Fibroblast of lung (primary cell): ENCODE measurements around the gene OR5AN1. TPM values are rescaled to one million over a fixed set of nuclear protein-coding genes. Genes with fewer than 3 reads are reported as not detected.

Source experiments
- DNase-seq, 2 donors: peaks; one replicate each; pipeline versions ENCODE4 v3.0.0 to v3.0.0-alpha.2; 2010; ENCODE audit warnings: low read depth in 2 of 2
- H2AFZ ChIP-seq: 2 replicates; pipeline ENCODE4 v1.5.1; 2012; ENCODE audit warnings: low read length, control low read depth, inconsistent platforms
- H3K27ac ChIP-seq: 2 replicates; pipeline ENCODE4 v1.5.1; 2011; ENCODE audit warnings: low read length, control low read depth; ENCODE audit not compliant: insufficient read depth
- H3K27me3 ChIP-seq: 2 replicates; pipeline ENCODE4 v1.5.1; 2011; ENCODE audit warnings: mild to moderate bottlenecking, low read length; ENCODE audit not compliant: control insufficient read depth, insufficient read depth
- H3K36me3 ChIP-seq: 2 replicates; pipeline ENCODE4 v1.5.1; 2011; ENCODE audit warnings: low read length; ENCODE audit not compliant: control insufficient read depth, insufficient read depth
- H3K4me1 ChIP-seq: 2 replicates; pipeline ENCODE4 v1.5.1; 2011; ENCODE audit warnings: low read length; ENCODE audit not compliant: control insufficient read depth, insufficient read depth; ENCODE audit errors: extremely low read depth
- H3K4me2 ChIP-seq: 2 replicates; pipeline ENCODE4 v1.5.1; 2011; ENCODE audit warnings: low read length, control low read depth; ENCODE audit not compliant: insufficient read depth; ENCODE audit errors: extremely low read depth
- H3K4me3 ChIP-seq, 4 experiments: fragments of 200-600 bp in 1 of 4; sonication (generic) in 1 of 4; replicated peaks in 1 of 4; 2 replicates each; pipeline ENCODE4 v1.5.1; 2011 to 2016; ENCODE audit warnings: low read length in 4 of 4, low read depth in 3 of 4, mild to moderate bottlenecking in 3 of 4, control low read depth in 2 of 4, inconsistent platforms in 1 of 4, mixed read lengths in 1 of 4; ENCODE audit not compliant: insufficient read depth in 1 of 4; ENCODE audit errors: control extremely low read depth in 1 of 4
- H3K79me2 ChIP-seq: 2 replicates; pipeline ENCODE4 v1.5.1; 2012; ENCODE audit warnings: mild to moderate bottlenecking, low read length, inconsistent platforms; ENCODE audit not compliant: control insufficient read depth, insufficient read depth
- H3K9ac ChIP-seq: 2 replicates; pipeline ENCODE4 v1.5.1; 2011; ENCODE audit warnings: mild to moderate bottlenecking, low read length, control low read depth; ENCODE audit not compliant: insufficient read depth
- H3K9me3 ChIP-seq: 2 replicates; pipeline ENCODE4 v1.5.1; 2012; ENCODE audit warnings: low read depth, low read length; ENCODE audit not compliant: control insufficient read depth, insufficient read depth
- H4K20me1 ChIP-seq: 2 replicates; pipeline ENCODE4 v1.5.1; 2011; ENCODE audit warnings: low read length; ENCODE audit not compliant: control insufficient read depth, insufficient read depth; ENCODE audit errors: extremely low read depth
- EZH2 ChIP-seq: IDR thresholded peaks from 2 replicates; pipeline ENCODE4 v1.5.1; 2012; ENCODE audit warnings: low read length, control low read depth, mild to moderate bottlenecking; ENCODE audit errors: missing control alignments
- polyA plus RNA-seq, 2 donors: library from polyadenylated mRNA; depleted of rRNA in 1 of 2; stranded (reverse) in 1 of 2; unstranded in 1 of 2; fragments of >200 nt; gene quantifications; 2 replicates each; pipeline ENCODE4 v1.2.1, GENCODE V29; 2011 to 2012; ENCODE audit warnings: missing spikeins in 1 of 2
- total RNA-seq: library from RNA; depleted of rRNA; stranded (reverse); fragments of >200 nt; gene quantifications from 2 replicates; pipeline ENCODE4 v1.2.1, GENCODE V29; 2014
- TF ChIP-seq, protein P1 (sequence below), 2 donors: IDR thresholded peaks in 1 of 2; conservative IDR thresholded peaks in 1 of 2; 1 replicate in 1 of 2; 2 replicates in 1 of 2; pipeline ENCODE4 v1.5.1; 2011 to 2012; ENCODE audit warnings: low read length in 2 of 2, control low read depth in 1 of 2, inconsistent platforms in 1 of 2, low read depth in 1 of 2, mild to moderate bottlenecking in 1 of 2

Gene OR5AN1
- total and polyA plus RNA-seq, 2 donors (not counting 1 experiment from before 2014, with no cell fraction given): not detected

DNA sequence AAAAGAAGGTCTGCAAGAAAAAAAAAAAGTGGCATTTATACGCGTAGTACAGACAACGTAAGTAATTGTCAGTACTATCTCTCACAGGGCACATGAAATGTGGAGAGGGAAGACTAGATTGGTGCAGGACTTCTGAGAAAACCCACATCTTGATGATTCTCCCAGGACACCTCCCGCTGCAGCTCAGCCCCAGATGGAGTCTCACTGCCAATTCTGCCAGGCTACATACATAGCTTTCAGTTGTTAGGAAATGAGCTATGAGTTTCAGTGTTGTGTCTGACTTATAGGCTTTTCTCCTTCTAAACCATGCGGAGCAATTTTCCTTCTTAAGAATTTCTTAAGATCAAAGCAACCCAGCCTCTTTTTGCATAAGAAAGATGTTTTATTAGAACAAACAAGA lies 57.9 kb downstream of the OR5AN1 start:
- Histone ChIP-seq H3K36me3 (no peaks in the 10 kb centered on the region), H3K4me2 (no peak overlapping the region), H3K9ac (no peak overlapping the region), H3K9me3 (no peaks in the 10 kb centered on the region), H3K4me3 (no peak overlapping the region), H3K27me3 (no peaks in the 10 kb centered on the region), H3K79me2 (no peaks in the 10 kb centered on the region), H3K27ac (no peak overlapping the region), H3K4me1 (no peaks in the 10 kb centered on the region), H4K20me1 (no peaks in the 10 kb centered on the region), H2AFZ (no peak overlapping the region)
- TF ChIP-seq, protein P1, sequence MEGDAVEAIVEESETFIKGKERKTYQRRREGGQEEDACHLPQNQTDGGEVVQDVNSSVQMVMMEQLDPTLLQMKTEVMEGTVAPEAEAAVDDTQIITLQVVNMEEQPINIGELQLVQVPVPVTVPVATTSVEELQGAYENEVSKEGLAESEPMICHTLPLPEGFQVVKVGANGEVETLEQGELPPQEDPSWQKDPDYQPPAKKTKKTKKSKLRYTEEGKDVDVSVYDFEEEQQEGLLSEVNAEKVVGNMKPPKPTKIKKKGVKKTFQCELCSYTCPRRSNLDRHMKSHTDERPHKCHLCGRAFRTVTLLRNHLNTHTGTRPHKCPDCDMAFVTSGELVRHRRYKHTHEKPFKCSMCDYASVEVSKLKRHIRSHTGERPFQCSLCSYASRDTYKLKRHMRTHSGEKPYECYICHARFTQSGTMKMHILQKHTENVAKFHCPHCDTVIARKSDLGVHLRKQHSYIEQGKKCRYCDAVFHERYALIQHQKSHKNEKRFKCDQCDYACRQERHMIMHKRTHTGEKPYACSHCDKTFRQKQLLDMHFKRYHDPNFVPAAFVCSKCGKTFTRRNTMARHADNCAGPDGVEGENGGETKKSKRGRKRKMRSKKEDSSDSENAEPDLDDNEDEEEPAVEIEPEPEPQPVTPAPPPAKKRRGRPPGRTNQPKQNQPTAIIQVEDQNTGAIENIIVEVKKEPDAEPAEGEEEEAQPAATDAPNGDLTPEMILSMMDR (conservative IDR thresholded peaks at IDR 0.05 in 1 of 2, IDR thresholded peaks at IDR 0.05 in 1 of 2; ENCODE audit: low read depth in 1 of 2, low read length in 2 of 2): no peak
- no peak for TF ChIP-seq EZH2
- no peak for DNase-seq

DNA sequence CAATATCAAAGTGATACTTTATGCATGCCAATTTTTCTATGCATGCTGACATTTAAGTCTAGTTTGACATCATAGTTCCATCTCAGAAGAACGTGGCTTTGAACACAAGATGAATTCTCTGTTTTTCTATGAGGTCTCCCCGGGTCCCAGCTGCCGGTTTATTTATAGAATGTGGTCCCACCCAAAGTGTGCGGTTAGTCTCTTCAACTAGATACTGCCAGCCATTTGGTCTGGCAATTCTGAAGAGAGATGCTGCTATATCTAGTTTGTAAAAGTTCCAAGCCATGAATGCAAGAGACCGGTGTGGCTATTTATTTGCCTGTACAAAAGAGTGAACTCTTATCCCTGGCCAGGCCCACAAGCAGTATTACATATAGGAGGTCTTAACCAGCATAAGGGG lies 58.3 kb downstream of the OR5AN1 start:
- H3K9me3 ChIP-seq: no peaks in the 10 kb centered on the region
- H4K20me1 ChIP-seq: no peaks in the 10 kb centered on the region
- H3K27ac ChIP-seq: no peak overlapping the region
- no peaks in the 10 kb centered on the region for H3K4me1 ChIP-seq
- no peaks in the 10 kb centered on the region for H3K36me3 ChIP-seq
- no peak for TF ChIP-seq EZH2
- TF ChIP-seq, protein P1 (conservative IDR thresholded peaks at IDR 0.05 in 1 of 2, IDR thresholded peaks at IDR 0.05 in 1 of 2; ENCODE audit: low read depth in 1 of 2, low read length in 2 of 2): no peak
- no peak overlapping the region for H3K4me2 ChIP-seq
- H3K79me2 ChIP-seq: no peaks in the 10 kb centered on the region
- no peak overlapping the region for H2AFZ ChIP-seq
- no peak for DNase-seq
- no peak overlapping the region for H3K9ac ChIP-seq
- no peak overlapping the region for H3K4me3 ChIP-seq
- H3K27me3 ChIP-seq: no peaks in the 10 kb centered on the region

DNA sequence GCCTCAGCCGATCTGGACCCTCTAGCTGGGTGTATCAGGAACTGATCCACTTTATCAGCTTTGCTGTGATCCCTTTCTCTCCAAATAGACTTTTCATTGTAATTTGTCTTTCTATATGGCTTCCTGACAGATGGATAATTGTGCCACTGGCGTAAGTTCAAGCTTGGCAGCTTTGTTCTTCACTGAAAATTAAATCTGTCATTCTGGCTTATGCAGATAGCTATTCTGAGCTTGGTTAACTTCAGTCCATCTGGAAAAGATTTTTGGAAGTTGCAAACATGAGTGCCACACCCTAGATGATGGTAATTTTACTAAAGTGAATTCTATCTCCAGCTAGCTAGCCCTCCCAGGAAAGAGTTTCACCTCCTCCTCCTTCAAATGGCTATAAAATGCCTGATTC lies 59.5 kb downstream of the OR5AN1 start:
- H3K4me3 ChIP-seq: no peak overlapping the region
- no peak overlapping the region for H3K9ac ChIP-seq
- no peak overlapping the region for H3K27ac ChIP-seq
- H3K9me3 ChIP-seq: no peaks in the 10 kb centered on the region
- H3K27me3 ChIP-seq: no peaks in the 10 kb centered on the region
- H3K4me1 ChIP-seq: no peaks in the 10 kb centered on the region
- no peaks in the 10 kb centered on the region for H4K20me1 ChIP-seq
- TF ChIP-seq, protein P1 (conservative IDR thresholded peaks at IDR 0.05 in 1 of 2, IDR thresholded peaks at IDR 0.05 in 1 of 2; ENCODE audit: low read depth in 1 of 2, low read length in 2 of 2): no peak
- TF ChIP-seq EZH2: no peak
- H2AFZ ChIP-seq: no peak overlapping the region
- no peak for DNase-seq
- no peaks in the 10 kb centered on the region for H3K79me2 ChIP-seq
- no peak overlapping the region for H3K4me2 ChIP-seq
- no peaks in the 10 kb centered on the region for H3K36me3 ChIP-seq

Other genes with a start within 250 kb of the OR5AN1 start
- gene FAM111A, start 216.0 kb upstream of the OR5AN1 start, total RNA-seq: 34.7 and 42.3 TPM in 2 replicates
- gene FAM111A, start 216.0 kb upstream of the OR5AN1 start, polyA plus RNA-seq: 27.1 and 44.2 TPM in 2 replicates
- 3.1 and 4.8 TPM in 2 replicates for gene DTX4, start 186.8 kb upstream of the OR5AN1 start, total RNA-seq
- gene DTX4, start 186.8 kb upstream of the OR5AN1 start, polyA plus RNA-seq: 1.2 and 2.1 TPM in 2 replicates
- gene MPEG1, start 146.0 kb upstream of the OR5AN1 start, total RNA-seq: not detected in 2 replicates
- gene MPEG1, start 146.0 kb upstream of the OR5AN1 start, polyA plus RNA-seq: not detected in 2 replicates
- not detected in 2 replicates for gene OR5A2, start 67.5 kb downstream of the OR5AN1 start, total RNA-seq
- not detected in 2 replicates for gene OR5A2, start 67.5 kb downstream of the OR5AN1 start, polyA plus RNA-seq
- not detected in 2 replicates for gene OR5A1, start 77.6 kb downstream of the OR5AN1 start, total RNA-seq
- not detected in 2 replicates for gene OR5A1, start 77.6 kb downstream of the OR5AN1 start, polyA plus RNA-seq
- not detected in 2 replicates for gene OR4D6, start 98.1 kb downstream of the OR5AN1 start, total RNA-seq
- not detected in 2 replicates for gene OR4D6, start 98.1 kb downstream of the OR5AN1 start, polyA plus RNA-seq
- not detected in 2 replicates for gene OR4D10, start 114.4 kb downstream of the OR5AN1 start, total RNA-seq
- not detected in 2 replicates for gene OR4D10, start 114.4 kb downstream of the OR5AN1 start, polyA plus RNA-seq
- gene OR4D11, start 144.7 kb downstream of the OR5AN1 start, total RNA-seq: not detected in 2 replicates
- not detected in 2 replicates for gene OR4D11, start 144.7 kb downstream of the OR5AN1 start, polyA plus RNA-seq
- gene OR4D9, start 152.6 kb downstream of the OR5AN1 start, total RNA-seq: not detected in 2 replicates
- gene OR4D9, start 152.6 kb downstream of the OR5AN1 start, polyA plus RNA-seq: not detected in 2 replicates